ENCODE results near the gene RNF215.

RNF215 gene

GRCh38 chr22:30386960-30387827 is at the start of gene RNF215:
Gene RNF215, minus strand, starts transcription at chr22:30387411. Its CDS starts 98 bp downstream, at chr22:30387313.
- peak; percentile 61 for DNase-seq

- no peak for DNase-seq
Measured at GRCh38 chr22:30436196-30436595, 49.0 kb upstream of the RNF215 start.

GRCh38 chr22:30435674-30436126 is 48.5 kb upstream of the RNF215 start:
- peak; percentile 53 for DNase-seq

GRCh38 chr22:30434843-30435242 is 47.6 kb upstream of the RNF215 start:
- DNase-seq = no peak

- no peak for DNase-seq
Measured at GRCh38 chr22:30433773-30434172, 46.6 kb upstream of the RNF215 start.

- DNase-seq = no peak
Measured at GRCh38 chr22:30433227-30433626, 46.0 kb upstream of the RNF215 start.

GRCh38 chr22:30432520-30432919 is 45.3 kb upstream of the RNF215 start:
- DNase-seq = no peak

GRCh38 chr22:30432096-30432495 is 44.9 kb upstream of the RNF215 start:
- no peak for DNase-seq

GRCh38 chr22:30430933-30431332 is 43.7 kb upstream of the RNF215 start:
- no peak for DNase-seq

- no peak for DNase-seq
Measured at GRCh38 chr22:30429887-30430286, 42.7 kb upstream of the RNF215 start.

- DNase-seq = no peak
Measured at GRCh38 chr22:30427871-30428270, 40.7 kb upstream of the RNF215 start.

- peak; percentile 80 for DNase-seq
Measured at GRCh38 chr22:30426388-30427353, 39.5 kb upstream of the RNF215 start.

GRCh38 chr22:30425616-30426387 is 38.6 kb upstream of the RNF215 start, which contains the start of gene MTFP1:
Gene MTFP1, plus strand, starts transcription at chr22:30425768. Its CDS starts 112 bp downstream, at chr22:30425880.
- DNase-seq = peak; percentile 40

- no peak for DNase-seq
Measured at GRCh38 chr22:30425327-30425615, 38.1 kb upstream of the RNF215 start.

GRCh38 chr22:30424534-30425326 is 37.5 kb upstream of the RNF215 start:
- DNase-seq = no peak

GRCh38 chr22:30423959-30424533 is 36.8 kb upstream of the RNF215 start:
- DNase-seq = peak; percentile 95

- DNase-seq = peak; percentile 22
Measured at GRCh38 chr22:30423301-30423958, 36.2 kb upstream of the RNF215 start.

- no peak for DNase-seq
Measured at GRCh38 chr22:30422481-30423300, 35.5 kb upstream of the RNF215 start.

GRCh38 chr22:30421695-30422480 is 34.7 kb upstream of the RNF215 start:
- no peak for DNase-seq
